ENCODE data around the gene KLRC3.
"Not testable (repeated sequence)": the region's sequence is repeated elsewhere in the genome, so short reads cannot be mapped to it uniquely, and the experiment has no call there.

The KLRC3 gene

DNA sequence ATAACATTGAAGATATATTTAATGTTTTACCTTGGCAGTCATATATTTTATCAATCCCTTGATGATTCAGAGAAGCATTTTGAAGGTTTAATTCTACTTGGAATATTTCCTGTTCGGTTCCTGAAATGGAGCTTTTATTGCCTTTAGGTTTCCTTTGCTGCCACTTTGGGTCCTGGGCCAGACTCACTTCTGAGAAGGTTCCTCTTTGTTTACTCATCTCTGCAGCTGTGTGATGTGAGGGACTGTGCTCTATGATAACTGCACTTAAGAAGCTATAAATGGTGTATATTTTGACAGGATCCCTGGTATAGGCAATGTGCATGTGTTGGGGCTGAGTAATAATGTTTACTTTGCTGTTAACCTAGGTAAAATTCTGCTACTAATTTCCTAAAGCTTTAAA is at the start of gene KLRC3:
KLRC3 (minus strand) TSS at position 262 of the 400 bp plus-strand sequence; CDS start at position 217, 45 bp downstream.
- DNase-seq (ENCODE audit: low spot score), result not testable (repeated sequence)

DNA sequence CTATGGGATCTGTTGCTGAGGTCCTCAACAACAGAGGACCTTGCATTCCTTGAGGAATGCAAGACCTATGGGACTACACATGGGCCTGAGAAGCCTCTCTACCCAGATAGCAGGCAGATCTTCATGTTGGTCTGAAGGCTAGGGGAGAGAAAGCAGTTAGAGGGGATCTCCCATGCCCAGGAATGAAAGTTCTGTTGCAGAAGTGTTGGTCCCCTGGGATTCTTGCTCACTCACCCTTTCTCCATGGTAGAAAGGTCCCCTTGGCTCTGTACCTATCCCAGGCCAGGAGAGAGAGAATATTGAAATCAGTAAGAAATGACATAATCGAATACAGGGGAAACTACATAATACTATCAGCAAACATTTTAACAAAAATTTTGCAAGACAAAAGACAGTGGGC is 49.3 kb upstream of the KLRC3 start:
- no peak for DNase-seq (ENCODE audit: low spot score)

- no peak for DNase-seq (ENCODE audit: low spot score)
These were observed 45.9 kb upstream of the KLRC3 start for GRCh38 chr12:10466311-10466710.

DNA sequence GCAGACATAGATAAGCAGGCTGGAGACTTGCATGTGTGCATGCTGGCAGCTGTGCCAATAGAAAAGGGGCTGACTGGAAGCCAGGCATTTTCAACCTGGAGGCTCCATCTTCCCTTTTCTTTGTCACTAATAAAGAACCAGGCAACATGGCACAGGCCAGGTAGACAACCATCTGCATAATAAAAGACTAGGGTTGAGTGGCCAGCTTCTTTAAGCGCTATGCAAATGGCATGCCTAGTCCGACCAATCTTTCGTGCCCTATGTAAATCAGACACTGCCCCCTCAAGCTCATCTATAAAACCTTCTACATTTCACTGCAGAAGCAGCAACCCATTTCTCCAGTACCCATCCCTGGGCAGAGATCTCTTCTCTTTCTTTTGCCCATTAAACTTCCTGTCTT is 37.4 kb upstream of the KLRC3 start:
- no peak for DNase-seq (ENCODE audit: low spot score)

GRCh38 chr12:10456856-10457255 is 36.5 kb upstream of the KLRC3 start:
- no peak for DNase-seq (ENCODE audit: low spot score)

- no peak for DNase-seq (ENCODE audit: low spot score)
These were observed 35.4 kb upstream of the KLRC3 start for GRCh38 chr12:10455766-10456165.

DNA sequence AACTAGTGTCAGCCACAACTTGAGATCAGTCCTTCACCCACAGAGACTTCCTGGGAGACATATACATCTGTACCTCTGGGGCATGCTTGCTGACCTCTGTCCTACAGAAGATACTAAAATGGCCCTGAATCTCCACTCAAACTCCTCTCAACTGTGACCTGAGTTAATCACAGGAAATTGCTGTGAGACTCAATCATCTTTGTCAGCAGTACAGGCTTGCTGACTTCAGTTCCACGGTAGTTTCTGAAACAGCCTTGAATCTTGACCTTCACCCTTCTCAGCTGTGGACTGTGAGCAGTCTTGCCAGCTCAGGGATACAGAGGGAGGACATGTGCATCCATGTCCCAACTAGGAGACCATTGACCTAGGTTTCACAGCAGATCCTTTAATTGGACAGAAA is 34.1 kb upstream of the KLRC3 start:
- no peak for DNase-seq (ENCODE audit: low spot score)

DNA sequence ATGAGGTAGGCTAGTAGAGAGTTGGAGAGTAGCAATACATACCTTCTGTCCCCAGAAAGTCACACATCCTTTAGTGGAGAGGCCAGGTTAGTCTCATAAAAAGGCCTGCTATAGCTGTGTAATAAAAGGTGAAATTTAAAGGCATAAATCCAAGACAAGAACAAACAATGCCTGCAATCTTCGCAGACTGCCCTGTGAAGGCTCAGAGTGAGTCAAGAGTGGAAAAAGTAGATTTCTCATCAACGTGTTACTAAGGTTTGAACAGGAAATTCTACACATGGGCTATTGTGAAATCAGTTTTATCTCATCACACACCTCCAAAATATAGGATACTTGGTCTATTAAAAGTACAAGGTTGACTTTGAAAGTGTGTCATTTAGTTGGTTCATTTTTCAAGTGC is 32.8 kb upstream of the KLRC3 start, which contains the start of gene KLRC1:
KLRC1 (minus strand) TSS at position 222 of the 400 bp plus-strand sequence. CDS start 2,221 bp downstream, outside the sequence.
- DNase-seq (ENCODE audit: low spot score), result peak; percentile 13

DNA sequence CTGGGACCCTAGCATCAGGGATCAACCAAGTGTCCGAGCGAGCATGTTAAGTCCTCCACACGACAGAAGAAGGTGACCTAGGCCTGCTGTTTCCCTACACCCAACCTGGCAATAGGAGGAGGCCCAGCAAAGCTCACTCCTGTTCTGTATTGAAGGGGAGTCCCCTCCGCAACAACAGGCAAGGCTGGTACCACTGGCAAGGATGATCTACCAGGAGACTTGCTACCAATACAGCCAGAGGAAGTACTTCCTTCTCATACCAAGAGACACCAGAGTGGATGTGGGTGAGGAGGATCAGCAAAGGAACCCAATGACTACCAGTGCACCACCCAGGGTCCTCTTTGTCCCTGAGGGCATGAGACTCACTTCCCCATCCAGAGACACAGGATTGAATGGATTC is 27.8 kb upstream of the KLRC3 start:
- no peak for DNase-seq (ENCODE audit: low spot score)

- DNase-seq (ENCODE audit: low spot score), result not testable (repeated sequence)
These were observed 25.7 kb upstream of the KLRC3 start for GRCh38 chr12:10446052-10446451.

GRCh38 chr12:10441144-10441543 is 20.7 kb upstream of the KLRC3 start:
- DNase-seq (ENCODE audit: low spot score), result not testable (repeated sequence)

DNA sequence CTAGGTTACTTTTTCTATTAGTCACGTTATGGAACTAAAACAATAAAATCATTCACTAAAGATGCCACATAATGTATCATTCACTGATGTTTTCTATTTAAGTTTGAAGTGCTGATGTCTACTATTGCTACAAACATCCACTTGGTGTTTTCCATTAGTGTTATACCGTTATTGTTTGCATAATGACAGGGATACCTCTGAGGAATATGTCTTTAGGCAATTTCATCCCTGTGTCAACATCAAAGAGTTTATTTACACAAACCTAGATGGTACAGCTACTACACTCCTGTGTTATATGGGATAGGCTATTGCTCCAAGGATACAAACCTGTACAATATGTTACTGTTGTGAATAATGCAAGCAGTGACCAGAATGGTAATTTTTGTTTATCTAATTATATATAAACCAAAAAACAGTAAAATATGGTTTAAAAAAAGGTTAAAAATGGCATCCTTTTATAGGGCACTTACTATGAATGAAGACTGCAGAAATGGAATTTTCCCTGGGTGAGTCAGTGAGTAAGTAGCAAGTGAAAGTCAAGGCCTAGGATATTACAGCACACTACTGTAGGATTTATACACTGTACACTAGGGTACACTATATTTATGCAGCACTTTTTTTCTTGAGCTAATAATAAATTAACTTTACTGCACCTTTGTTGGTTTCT is 19.3 kb upstream of the KLRC3 start:
- DNase-seq (ENCODE audit: low spot score), result not testable (repeated sequence)

GRCh38 chr12:10437601-10438000 is 17.2 kb upstream of the KLRC3 start:
- DNase-seq (ENCODE audit: low spot score), result not testable (repeated sequence)

DNA sequence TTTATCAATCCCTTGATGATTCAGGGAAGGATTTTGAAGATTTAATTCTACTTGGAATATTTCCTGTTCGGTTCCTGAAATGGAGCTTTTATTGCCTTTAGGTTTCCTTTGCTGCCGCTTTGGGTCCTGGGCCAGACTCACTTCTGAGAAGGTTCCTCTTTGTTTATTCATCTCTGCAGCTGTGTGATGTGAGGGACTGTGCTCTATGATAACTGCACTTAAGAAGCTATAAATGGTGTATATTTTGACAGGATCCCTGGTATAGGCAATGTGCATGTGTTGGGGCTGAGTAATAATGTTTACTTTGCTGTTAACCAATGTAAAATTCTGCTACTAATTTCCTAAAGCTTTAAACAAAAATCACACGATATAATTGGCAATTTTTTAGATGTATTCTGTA is 15.4 kb upstream of the KLRC3 start, which contains the start of gene KLRC2:
KLRC2 (minus strand) TSS at position 195 of the 400 bp plus-strand sequence; CDS start at position 171, 24 bp downstream.
- peak; percentile 26 for DNase-seq (ENCODE audit: low spot score)

DNA sequence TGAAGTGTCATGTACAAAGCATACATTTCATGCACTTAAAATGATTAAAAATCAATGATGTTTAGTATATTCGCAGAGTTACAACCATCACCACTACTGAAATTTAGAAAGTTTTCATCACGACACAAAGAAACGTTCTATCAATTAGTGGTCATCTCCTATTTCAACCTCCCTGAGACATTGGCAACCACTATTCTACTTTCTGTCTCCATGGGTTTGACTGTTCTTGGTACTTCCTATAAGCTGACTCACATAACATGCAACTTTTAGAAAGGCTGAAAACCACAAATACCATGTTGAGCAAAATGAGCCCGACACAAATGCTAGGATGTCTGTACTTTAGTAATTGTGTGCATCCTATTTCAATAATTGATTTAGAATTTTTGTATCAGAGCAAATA is 10.2 kb upstream of the KLRC3 start:
- not testable (repeated sequence) for DNase-seq (ENCODE audit: low spot score)

DNA sequence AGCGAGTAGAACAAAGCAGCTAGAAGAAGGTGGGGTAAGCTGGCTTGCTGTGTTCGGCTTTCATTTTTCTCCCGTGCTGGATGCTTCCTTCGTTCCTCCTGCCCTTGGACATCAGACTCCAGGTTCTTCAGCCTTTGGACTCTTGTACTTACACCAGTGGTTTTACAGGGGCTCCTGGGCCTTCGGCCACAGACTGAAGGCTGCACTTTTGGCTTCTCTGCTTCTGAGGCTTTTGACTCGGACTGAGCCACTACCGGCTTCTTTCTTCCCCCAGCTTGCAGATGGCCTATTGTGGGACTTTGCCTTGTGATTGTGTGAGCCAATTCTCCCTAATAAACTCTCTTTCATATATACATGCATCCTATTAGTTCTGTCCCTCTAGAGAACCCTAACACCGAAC is 5.5 kb upstream of the KLRC3 start:
- DNase-seq (ENCODE audit: low spot score), result not testable (repeated sequence)

DNA sequence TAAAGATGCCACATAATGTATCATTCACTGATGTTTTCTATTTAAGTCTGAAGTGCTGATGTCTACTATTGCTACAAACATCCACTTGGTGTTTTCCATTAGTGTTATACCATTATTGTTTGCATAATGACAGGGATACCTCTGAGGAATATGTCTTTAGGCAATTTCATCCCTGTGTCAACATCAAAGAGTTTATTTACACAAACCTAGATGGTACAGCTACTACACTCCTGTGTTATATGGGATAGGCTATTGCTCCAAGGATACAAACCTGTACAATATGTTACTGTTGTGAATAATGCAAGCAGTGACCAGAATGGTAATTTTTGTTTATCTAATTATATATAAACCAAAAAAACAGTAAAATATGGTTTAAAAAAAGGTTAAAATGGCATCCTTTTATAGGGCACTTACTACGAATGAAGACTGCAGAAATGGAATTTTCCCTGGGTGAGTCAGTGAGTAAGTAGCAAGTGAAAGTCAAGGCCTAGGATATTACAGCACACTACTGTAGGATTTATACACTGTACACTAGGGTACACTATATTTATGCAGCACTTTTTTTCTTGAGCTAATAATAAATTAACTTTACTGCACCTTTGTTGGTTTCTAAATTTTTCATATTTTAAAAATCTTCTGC is 4.0 kb upstream of the KLRC3 start:
- DNase-seq (ENCODE audit: low spot score), result not testable (repeated sequence)

DNA sequence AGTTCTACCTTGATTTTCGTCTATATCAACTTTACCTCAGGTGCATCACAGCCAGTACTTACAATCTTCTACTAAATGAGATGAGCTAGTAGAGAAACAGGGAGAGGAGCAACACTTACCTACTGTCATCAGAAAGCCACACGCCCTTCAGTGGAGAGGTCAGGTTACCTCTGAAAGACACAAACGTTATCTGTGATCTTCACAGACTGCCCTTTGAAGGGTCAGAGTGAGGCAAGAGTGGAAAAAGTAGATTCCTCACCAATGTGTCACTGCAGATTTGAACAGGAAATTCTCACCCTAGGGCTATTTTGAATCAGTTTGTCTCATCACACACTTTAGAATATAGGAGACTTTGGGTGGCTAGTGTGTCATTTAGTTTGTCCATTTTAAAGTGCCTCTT is 1.8 kb upstream of the KLRC3 start:
- DNase-seq (ENCODE audit: low spot score), result not testable (repeated sequence)

GRCh38 chr12:10409392-10409791 is 11.0 kb downstream of the KLRC3 start, which contains the start of gene KLRC4:
TSS of gene KLRC4 (minus strand) at chr12:10409757. CDS start at chr12:10409575, 182 bp downstream.
- DNase-seq (ENCODE audit: low spot score), result peak; percentile 48

DNA sequence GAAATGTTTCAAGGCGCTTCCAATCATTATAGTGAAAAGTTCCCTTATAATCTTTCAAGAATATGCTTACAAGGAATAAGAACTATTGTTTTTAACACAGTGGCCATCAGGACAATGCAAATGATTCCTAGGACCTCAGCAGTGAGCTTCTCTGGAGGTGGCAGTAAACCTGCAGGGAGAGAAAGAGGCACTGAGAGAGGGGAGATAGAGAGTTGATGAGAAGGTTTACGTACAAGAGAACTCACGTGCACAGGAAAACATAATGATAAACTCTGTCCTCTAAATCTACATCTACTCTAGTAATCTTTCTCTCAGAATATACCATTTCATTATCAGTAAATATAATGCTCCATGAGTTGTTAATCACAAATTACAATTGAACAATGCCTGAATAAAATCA is 11.6 kb downstream of the KLRC3 start:
- no peak for DNase-seq (ENCODE audit: low spot score)

DNA sequence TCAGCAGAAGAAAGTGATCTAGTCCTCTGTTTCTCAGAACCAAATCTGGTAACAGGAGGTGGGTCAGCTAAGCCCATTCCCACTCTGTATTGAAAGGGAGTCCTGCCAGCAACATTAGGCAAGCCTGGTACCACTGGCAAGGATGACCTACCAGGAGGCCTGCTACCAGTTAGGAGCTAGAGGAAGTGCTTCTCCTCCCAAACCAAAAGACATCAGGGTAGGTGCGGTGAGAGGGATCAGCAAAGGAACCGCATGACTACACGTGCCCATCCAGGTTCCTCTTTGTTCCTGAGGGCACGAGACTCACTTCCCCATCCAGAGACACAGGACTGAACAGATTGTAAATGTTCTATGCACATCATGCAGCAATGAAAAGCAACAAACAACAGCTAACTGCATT is 13.7 kb downstream of the KLRC3 start:
- DNase-seq (ENCODE audit: low spot score), result no peak

DNA sequence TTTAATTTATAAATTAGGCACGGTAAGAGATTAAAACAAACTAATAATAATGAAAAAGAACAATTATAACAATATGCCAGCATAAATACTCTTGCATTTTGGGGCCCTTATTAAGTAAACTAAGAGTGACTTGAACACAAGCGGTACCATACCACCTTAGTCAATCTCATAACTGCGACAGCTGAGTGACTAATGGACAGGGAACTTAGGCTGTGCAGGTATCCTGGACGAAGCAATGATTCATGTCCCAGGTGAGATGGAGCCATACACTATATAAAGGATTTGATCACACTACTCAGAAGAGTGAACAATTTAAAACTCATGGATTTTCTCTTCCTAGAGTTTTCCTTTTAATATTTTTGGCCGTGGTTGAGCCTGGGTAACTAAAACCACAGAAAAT is 15.1 kb downstream of the KLRC3 start:
- DNase-seq (ENCODE audit: low spot score), result no peak

- no peak for DNase-seq (ENCODE audit: low spot score)
These were observed 15.6 kb downstream of the KLRC3 start for GRCh38 chr12:10404798-10405197.
